Gastrocnemius medialis (tissue), 4 donors: ENCODE results near the gene DTWD2. TPM values are rescaled to one million over a fixed set of nuclear protein-coding genes. Genes with fewer than 3 reads are reported as not detected.

Experiments used
- ATAC-seq, 2 donors: fragments of 150-250 bp; one replicate each; pipeline ENCODE4 v1.9.1; 2016
- DNase-seq, 2 donors: peaks; one replicate each; pipeline ENCODE4 v3.0.0-alpha.2; 2019
- H3K27ac ChIP-seq, 4 donors: fragments of 200-600 bp; sonication (generic); 1 replicate in 1 of 4; 2 replicates in 3 of 4; pipeline ENCODE4 v1.5.1; 2016 to 2018; ENCODE audit warnings: mild to moderate bottlenecking in 2 of 4, moderate library complexity in 1 of 4
- H3K27me3 ChIP-seq, 3 donors: fragments of 200-600 bp; sonication (generic) in 2 of 3; 1 replicate in 1 of 3; 2 replicates in 2 of 3; pipeline versions ENCODE4 v1.5.1 to v1.6.0; 2016 to 2019; ENCODE audit warnings: mild to moderate bottlenecking in 1 of 3, moderate library complexity in 1 of 3
- H3K36me3 ChIP-seq, 2 donors: fragments of 200-600 bp; sonication (generic) in 1 of 2; one replicate each; pipeline ENCODE4 v1.5.1; 2017 to 2018
- H3K4me1 ChIP-seq, 2 donors: fragments of 200-600 bp; sonication (generic) in 1 of 2; one replicate each; pipeline ENCODE4 v1.5.1; 2016 to 2017; ENCODE audit warnings: mild to moderate bottlenecking in 2 of 2
- H3K4me3 ChIP-seq, 4 donors: fragments of 200-600 bp; sonication (generic) in 3 of 4; 1 replicate in 1 of 4; 2 replicates in 3 of 4; pipeline ENCODE4 v1.5.1; 2016 to 2019; ENCODE audit warnings: mild to moderate bottlenecking in 2 of 4
- H3K9me3 ChIP-seq, 3 donors: fragments of 200-600 bp; sonication (generic) in 2 of 3; 1 replicate in 1 of 3; 2 replicates in 2 of 3; pipeline ENCODE4 v1.5.1; 2016 to 2019
- POLR2A ChIP-seq, 2 donors: fragments of 450-650 bp; IDR thresholded peaks; one replicate each; pipeline ENCODE4 v1.6.1; 2017; ENCODE audit warnings: antibody characterized with exemption in 2 of 2, mild to moderate bottlenecking in 2 of 2, moderate library complexity in 2 of 2
- in situ Hi-C, 4 donors: fragments of 200-750 bp; cut with MboI; loops; one replicate each; pipeline versions ENCODE4 v1.15.0 to v1.8.0; 2017; ENCODE audit warnings: low sequenced_read_pairs in 4 of 4
- intact Hi-C: fragments of 100-400 bp; cut with DNase I; formaldehyde crosslinking; loops from one replicate; pipeline ENCODE4 v1.15.1; 2023; ENCODE audit warnings: low total_unique reads
- total RNA-seq, 4 donors: library from RNA; depleted of rRNA; stranded (reverse); fragments of >200 nt; gene quantifications; one replicate each; pipeline versions ENCODE4 v1.1.0 to v1.2.3, GENCODE V29; 2016
- TF ChIP-seq, protein P1 (sequence below), 5 experiments: fragments of 450-650 bp in 3 of 5; fragments of 200-600 bp in 2 of 5; sonication (generic) in 2 of 5; IDR thresholded peaks in 4 of 5; conservative IDR thresholded peaks in 1 of 5; 1 replicate in 4 of 5; 2 replicates in 1 of 5; pipeline ENCODE4 v1.5.1; 2016 to 2019; ENCODE audit warnings: antibody characterized with exemption in 5 of 5, mild to moderate bottlenecking in 3 of 5, moderate library complexity in 3 of 5

DTWD2 gene
- total RNA-seq, 4 donors from 2014 or later: 2.5 to 19.2 (median 8.0) TPM

DNA sequence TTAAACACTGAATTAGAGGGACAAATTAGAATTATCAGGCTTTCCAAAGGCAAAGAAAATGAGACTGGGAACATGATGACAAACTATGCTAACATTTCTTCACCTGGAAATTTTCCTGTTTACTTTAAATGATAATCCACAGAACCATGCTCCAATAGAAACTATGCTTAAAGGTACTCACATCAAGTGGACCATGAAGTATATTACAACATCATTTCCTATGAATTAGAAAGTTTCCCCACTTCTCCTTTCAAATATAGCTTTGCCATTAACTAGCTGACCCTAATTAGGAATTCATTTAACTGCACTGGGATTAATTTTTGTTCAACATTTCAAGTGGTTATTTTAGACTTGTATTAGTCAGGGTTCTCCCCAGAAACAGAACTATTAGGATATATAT, 81.4 kb downstream of the DTWD2 start:
- no peak overlapping the region for H3K27ac ChIP-seq
- no peaks in the 10 kb centered on the region for H3K27me3 ChIP-seq
- intact Hi-C loops (no loop called here), in situ Hi-C loops (no loop called here)
- ATAC-seq (no peak), DNase-seq (no peak)
- TF ChIP-seq, protein P1, sequence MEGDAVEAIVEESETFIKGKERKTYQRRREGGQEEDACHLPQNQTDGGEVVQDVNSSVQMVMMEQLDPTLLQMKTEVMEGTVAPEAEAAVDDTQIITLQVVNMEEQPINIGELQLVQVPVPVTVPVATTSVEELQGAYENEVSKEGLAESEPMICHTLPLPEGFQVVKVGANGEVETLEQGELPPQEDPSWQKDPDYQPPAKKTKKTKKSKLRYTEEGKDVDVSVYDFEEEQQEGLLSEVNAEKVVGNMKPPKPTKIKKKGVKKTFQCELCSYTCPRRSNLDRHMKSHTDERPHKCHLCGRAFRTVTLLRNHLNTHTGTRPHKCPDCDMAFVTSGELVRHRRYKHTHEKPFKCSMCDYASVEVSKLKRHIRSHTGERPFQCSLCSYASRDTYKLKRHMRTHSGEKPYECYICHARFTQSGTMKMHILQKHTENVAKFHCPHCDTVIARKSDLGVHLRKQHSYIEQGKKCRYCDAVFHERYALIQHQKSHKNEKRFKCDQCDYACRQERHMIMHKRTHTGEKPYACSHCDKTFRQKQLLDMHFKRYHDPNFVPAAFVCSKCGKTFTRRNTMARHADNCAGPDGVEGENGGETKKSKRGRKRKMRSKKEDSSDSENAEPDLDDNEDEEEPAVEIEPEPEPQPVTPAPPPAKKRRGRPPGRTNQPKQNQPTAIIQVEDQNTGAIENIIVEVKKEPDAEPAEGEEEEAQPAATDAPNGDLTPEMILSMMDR (IDR thresholded peaks at IDR 0.05 in 4 of 5, conservative IDR thresholded peaks at IDR 0.05 in 1 of 5): no peak
- TF ChIP-seq POLR2A (IDR thresholded peaks at IDR 0.05): no peak
- H3K4me3 ChIP-seq: no peak overlapping the region
- H3K4me1 ChIP-seq: no peaks in the 10 kb centered on the region
- no peaks in the 10 kb centered on the region for H3K36me3 ChIP-seq
- H3K9me3 ChIP-seq: no peaks in the 10 kb centered on the region

DNA sequence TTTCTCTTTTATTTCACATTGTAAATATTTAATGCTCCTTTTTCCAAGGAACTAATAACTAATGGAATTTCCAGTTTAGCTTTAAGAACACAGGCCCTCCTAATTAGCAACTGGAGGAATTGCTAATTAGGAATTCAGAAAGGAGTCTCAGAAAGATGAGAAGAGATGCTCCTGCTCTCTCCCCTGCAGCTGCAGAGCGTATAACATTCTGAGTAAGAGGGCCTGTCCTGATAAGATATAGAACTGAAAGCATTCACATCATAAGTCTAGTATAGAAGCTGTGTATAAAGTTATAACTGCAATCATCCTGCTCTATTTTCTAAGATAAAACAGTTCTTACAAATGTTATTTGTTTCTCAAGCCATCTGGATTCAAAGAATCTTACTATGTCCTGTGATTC, 83.2 kb downstream of the DTWD2 start:
- Histone ChIP-seq H3K9me3 (no peaks in the 10 kb centered on the region), H3K4me1 (no peaks in the 10 kb centered on the region), H3K36me3 (no peaks in the 10 kb centered on the region), H3K27ac (no peak overlapping the region), H3K27me3 (no peaks in the 10 kb centered on the region), H3K4me3 (no peak overlapping the region)
- ATAC-seq (no peak), DNase-seq (no peak)
- in situ Hi-C loops: no loop called here
- intact Hi-C loops: no loop called here
- TF ChIP-seq, protein P1 (IDR thresholded peaks at IDR 0.05 in 4 of 5, conservative IDR thresholded peaks at IDR 0.05 in 1 of 5): no peak
- no peak for TF ChIP-seq POLR2A (IDR thresholded peaks at IDR 0.05)

DNA sequence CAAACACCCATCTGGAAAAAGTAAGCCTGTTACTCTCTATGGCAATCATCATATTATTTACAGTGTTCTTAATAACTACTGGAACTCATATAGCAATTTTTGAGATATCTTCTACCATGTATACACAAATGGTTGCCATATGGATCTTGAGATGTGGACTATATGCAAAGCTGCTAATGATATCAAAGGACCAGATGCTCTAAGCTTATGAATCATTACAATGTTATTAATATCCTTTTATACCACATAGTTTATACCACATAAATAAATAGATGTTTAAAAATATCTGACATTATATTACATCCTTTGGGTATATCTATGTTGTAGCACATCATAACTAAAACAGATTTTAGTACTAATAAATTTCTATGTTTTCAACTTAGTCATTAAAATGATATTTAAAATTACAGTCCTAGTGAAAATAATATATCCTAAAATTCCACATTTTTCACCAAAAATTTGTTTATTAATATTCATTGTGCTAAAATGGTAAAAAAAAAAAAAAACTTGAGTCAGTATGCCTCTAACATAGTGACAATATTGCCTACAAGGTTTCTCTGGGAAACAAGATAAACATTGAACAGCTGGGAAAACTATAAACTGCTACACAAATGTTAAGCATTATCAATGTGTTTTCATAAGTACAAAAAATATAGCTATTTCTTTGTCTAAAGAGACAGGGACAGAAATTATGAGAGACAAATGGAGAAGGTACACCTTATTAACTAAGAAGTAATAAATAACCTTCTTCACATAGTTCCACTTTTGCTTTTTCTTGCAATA, 85.5 kb downstream of the DTWD2 start:
- no peaks in the 10 kb centered on the region for H3K27me3 ChIP-seq
- ATAC-seq (no peak), DNase-seq (no peak)
- H3K4me1 ChIP-seq: no peaks in the 10 kb centered on the region
- in situ Hi-C loops: no loop called here
- no peak overlapping the region for H3K27ac ChIP-seq
- H3K36me3 ChIP-seq: no peaks in the 10 kb centered on the region
- no peaks in the 10 kb centered on the region for H3K9me3 ChIP-seq
- TF ChIP-seq, protein P1 (IDR thresholded peaks at IDR 0.05 in 4 of 5, conservative IDR thresholded peaks at IDR 0.05 in 1 of 5): no peak
- TF ChIP-seq POLR2A (IDR thresholded peaks at IDR 0.05): no peak
- intact Hi-C loops: no loop called here
- no peak overlapping the region for H3K4me3 ChIP-seq

DNA sequence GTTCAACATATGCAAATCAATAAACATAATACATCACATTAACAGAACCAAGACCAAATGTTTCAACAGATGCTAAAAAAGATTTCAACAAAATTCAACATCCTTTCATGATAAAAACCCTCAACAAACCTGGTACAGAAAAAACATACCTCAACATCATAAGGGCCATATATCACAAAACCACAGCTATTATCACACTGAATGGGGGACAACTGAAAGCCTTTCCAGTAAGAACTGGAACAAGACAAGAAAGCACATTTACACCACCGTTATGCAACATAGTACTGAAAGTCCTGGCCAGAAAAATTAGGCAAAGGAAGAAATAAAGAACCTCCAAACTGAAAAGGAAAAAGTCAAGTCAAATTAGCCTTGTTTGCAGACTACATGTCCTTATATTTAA, 93.6 kb downstream of the DTWD2 start:
- in situ Hi-C loops: no loop called here
- DNase-seq (no peak), ATAC-seq (no peak)
- no peaks in the 10 kb centered on the region for H3K27me3 ChIP-seq
- H3K4me1 ChIP-seq: no peaks in the 10 kb centered on the region
- no peaks in the 10 kb centered on the region for H3K9me3 ChIP-seq
- no peak overlapping the region for H3K27ac ChIP-seq
- H3K36me3 ChIP-seq: no peaks in the 10 kb centered on the region
- no peak overlapping the region for H3K4me3 ChIP-seq
- TF ChIP-seq, protein P1 (IDR thresholded peaks at IDR 0.05 in 4 of 5, conservative IDR thresholded peaks at IDR 0.05 in 1 of 5): no peak
- TF ChIP-seq POLR2A (IDR thresholded peaks at IDR 0.05): no peak
- intact Hi-C loops: no loop called here

DNA sequence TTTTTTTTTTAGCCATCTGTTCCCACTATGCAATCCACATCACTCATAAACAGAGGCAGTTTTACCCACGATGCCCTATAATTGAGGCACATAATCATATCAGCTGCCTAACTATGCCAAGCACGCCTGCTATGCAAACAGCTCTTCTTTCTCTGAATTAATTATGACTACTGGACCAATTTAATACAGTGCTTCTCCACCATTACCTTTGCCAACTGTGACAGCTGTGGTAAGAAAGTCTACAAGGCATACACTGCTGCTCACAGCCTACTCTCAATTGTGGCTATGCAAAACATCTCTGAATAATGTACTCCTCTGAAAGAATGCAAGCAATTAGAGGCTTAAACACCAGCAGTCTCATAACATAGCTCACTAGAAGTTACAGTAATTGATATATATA, 97.1 kb downstream of the DTWD2 start:
- DNase-seq (no peak), ATAC-seq (no peak)
- H3K36me3 ChIP-seq: no peaks in the 10 kb centered on the region
- TF ChIP-seq, protein P1 (IDR thresholded peaks at IDR 0.05 in 4 of 5, conservative IDR thresholded peaks at IDR 0.05 in 1 of 5): no peak
- no peaks in the 10 kb centered on the region for H3K27me3 ChIP-seq
- no peaks in the 10 kb centered on the region for H3K9me3 ChIP-seq
- H3K4me1 ChIP-seq: no peaks in the 10 kb centered on the region
- H3K4me3 ChIP-seq: no peak overlapping the region
- in situ Hi-C loops (no loop called here), intact Hi-C loops (no loop called here)
- no peak overlapping the region for H3K27ac ChIP-seq
